Tibial artery (tissue), 4 donors: ENCODE data around the gene LAMA1.

Experiments
- DNase-seq, 2 donors: peaks; one replicate each; pipeline ENCODE4 v3.0.0-alpha.2; 2019
- H3K27ac ChIP-seq, 2 donors: fragments of 200-600 bp; sonication (generic) in 1 of 2; 1 replicate in 1 of 2; 2 replicates in 1 of 2; pipeline ENCODE4 v1.5.1; 2018 to 2019; ENCODE audit warnings: mild to moderate bottlenecking in 1 of 2
- H3K27me3 ChIP-seq, 2 donors: fragments of 200-600 bp; sonication (generic) in 1 of 2; one replicate each; pipeline versions ENCODE4 v1.5.1 to v1.6.0; 2016 to 2019
- H3K36me3 ChIP-seq, 3 donors: fragments of 200-600 bp; sonication (generic) in 2 of 3; one replicate each; pipeline ENCODE4 v1.5.1; 2016 to 2019; ENCODE audit warnings: mild to moderate bottlenecking in 2 of 3
- H3K4me1 ChIP-seq, 4 donors: fragments of 200-600 bp; sonication (generic) in 2 of 4; 1 replicate in 3 of 4; 2 replicates in 1 of 4; pipeline ENCODE4 v1.5.1; 2016 to 2019
- H3K4me3 ChIP-seq, 2 donors: fragments of 200-600 bp; sonication (generic) in 1 of 2; 1 replicate in 1 of 2; 2 replicates in 1 of 2; pipeline ENCODE4 v1.5.1; 2018 to 2019; ENCODE audit warnings: mild to moderate bottlenecking in 2 of 2
- H3K9me3 ChIP-seq, 3 donors: fragments of 200-600 bp; sonication (generic) in 1 of 3; one replicate each; pipeline ENCODE4 v1.5.1; 2016 to 2019
- CTCF ChIP-seq, 2 experiments: fragments of 200-600 bp in 1 of 2; fragments of 450-650 bp in 1 of 2; IDR thresholded peaks; one replicate each; pipeline ENCODE4 v1.5.1; 2017 to 2019; ENCODE audit warnings: antibody characterized with exemption in 2 of 2, mild to moderate bottlenecking in 1 of 2, moderate library complexity in 1 of 2
- intact Hi-C: fragments of 100-400 bp; cut with DNase I; formaldehyde crosslinking; loops from one replicate; pipeline ENCODE4 v1.15.0; 2023; ENCODE audit warnings: low total_unique reads

Gene LAMA1

GRCh38 chr18:7116792-7117389, 706 bp downstream of the LAMA1 start:
- peak overlapping the region; percentile 42 to 58 for H3K4me3 ChIP-seq
- no peaks in the 10 kb centered on the region for H3K36me3 ChIP-seq
- peaks cover 0 to 57% of the 10 kb centered on the region in 2 donors for H3K27me3 ChIP-seq
- intact Hi-C loops = no loop called here
- no peak for TF ChIP-seq CTCF (IDR thresholded peaks at IDR 0.05)
- H3K9me3 ChIP-seq = no peaks in the 10 kb centered on the region
- H3K4me1 ChIP-seq = peaks cover 0 to 26% (median 23%) of the 10 kb centered on the region in 4 donors
- DNase-seq = no peak
- no peak overlapping the region for H3K27ac ChIP-seq

GRCh38 chr18:7116001-7116730, 1.4 kb downstream of the LAMA1 start:
- intact Hi-C loops = no loop called here
- no peak overlapping the region for H3K27ac ChIP-seq
- no peaks in the 10 kb centered on the region for H3K36me3 ChIP-seq
- TF ChIP-seq CTCF (IDR thresholded peaks at IDR 0.05) = no peak
- peaks cover 0 to 62% of the 10 kb centered on the region in 2 donors for H3K27me3 ChIP-seq
- DNase-seq = no peak
- H3K4me1 ChIP-seq = peaks cover 0 to 26% (median 23%) of the 10 kb centered on the region in 4 donors
- no peaks in the 10 kb centered on the region for H3K9me3 ChIP-seq
- H3K4me3 ChIP-seq = peak overlapping the region; percentile 42 to 58

- no peak for TF ChIP-seq CTCF (IDR thresholded peaks at IDR 0.05)
- no peak for DNase-seq
- Histone ChIP-seq H3K4me3 (no peak overlapping the region), H3K9me3 (no peaks in the 10 kb centered on the region), H3K36me3 (no peaks in the 10 kb centered on the region), H3K4me1 (peaks cover 0 to 24% (median 22%) of the 10 kb centered on the region in 4 donors), H3K27me3 (peaks cover 0 to 75% of the 10 kb centered on the region in 2 donors), H3K27ac (no peak overlapping the region)
- intact Hi-C loops = no loop called here
Observed at GRCh38 chr18:7112936-7113335, 4.7 kb downstream of the LAMA1 start.

GRCh38 chr18:7111134-7111533, 6.5 kb downstream of the LAMA1 start:
- TF ChIP-seq CTCF (IDR thresholded peaks at IDR 0.05) = no peak
- no peak overlapping the region for H3K4me3 ChIP-seq
- H3K4me1 ChIP-seq = peaks cover 0 to 6% (median 4%) of the 10 kb centered on the region in 4 donors
- no peak for DNase-seq
- H3K36me3 ChIP-seq = no peaks in the 10 kb centered on the region
- H3K27me3 ChIP-seq = peaks cover 0 to 57% of the 10 kb centered on the region in 2 donors
- intact Hi-C loops = no loop called here
- H3K27ac ChIP-seq = no peak overlapping the region
- no peaks in the 10 kb centered on the region for H3K9me3 ChIP-seq

GRCh38 chr18:7105943-7106342, 11.7 kb downstream of the LAMA1 start:
- no peak overlapping the region for H3K4me3 ChIP-seq
- no peaks in the 10 kb centered on the region for H3K36me3 ChIP-seq
- no peak for TF ChIP-seq CTCF (IDR thresholded peaks at IDR 0.05)
- H3K27me3 ChIP-seq = peaks cover 0 to 16% of the 10 kb centered on the region in 2 donors
- no peaks in the 10 kb centered on the region for H3K9me3 ChIP-seq
- intact Hi-C loops = no loop called here
- DNase-seq = no peak
- no peaks in the 10 kb centered on the region for H3K4me1 ChIP-seq
- H3K27ac ChIP-seq = no peak overlapping the region
